ENCODE data around the gene TMPRSS6. TPM values are rescaled to one million over a fixed set of nuclear protein-coding genes. Genes with fewer than 3 reads are reported as not detected.

The TMPRSS6 gene
- total and polyA plus RNA-seq, 4 donors, result 0.09 to 1.0 (median 0.69) TPM

GRCh38 chr22:37062376-37062675 is 47.2 kb downstream of the TMPRSS6 start:
- TF ChIP-seq CTCF (IDR thresholded peaks at IDR 0.05; ENCODE audit: control extremely low read depth, extremely low read depth), result no peak
- Histone ChIP-seq H3K4me3 (no peak overlapping the region), H3K27ac (ENCODE audit: low read depth in 1 of 2, low read length in 1 of 2) (no peak overlapping the region), H3K27me3 (ENCODE audit: control insufficient read depth in 3 of 3, insufficient read depth in 3 of 3, low read length in 2 of 3) (no peaks in the 10 kb centered on the region), H3K4me1 (ENCODE audit: control insufficient read depth in 5 of 5, insufficient read depth in 5 of 5, low read length in 5 of 5) (peaks cover 0 to 8% (median 0%) of the 10 kb centered on the region in 5 donors), H3K36me3 (ENCODE audit: control insufficient read depth in 4 of 4, insufficient read depth in 4 of 4, low read length in 4 of 4) (peaks cover 0 to 19% (median 3%) of the 10 kb centered on the region in 4 donors), H3K9me3 (ENCODE audit: control insufficient read depth in 4 of 4, insufficient read depth in 3 of 4, low read length in 3 of 4) (no peaks in the 10 kb centered on the region), H3K9ac (ENCODE audit: insufficient read depth in 1 of 2, low read length in 2 of 2) (no peak overlapping the region)
- ATAC-seq (ENCODE audit: insufficient read depth, low FRiP score) (no peak), DNase-seq (no peak)
- WGBS, 2 donors, result 68 to 71% methylated on average over 7 of the region's 7 CpGs

DNA sequence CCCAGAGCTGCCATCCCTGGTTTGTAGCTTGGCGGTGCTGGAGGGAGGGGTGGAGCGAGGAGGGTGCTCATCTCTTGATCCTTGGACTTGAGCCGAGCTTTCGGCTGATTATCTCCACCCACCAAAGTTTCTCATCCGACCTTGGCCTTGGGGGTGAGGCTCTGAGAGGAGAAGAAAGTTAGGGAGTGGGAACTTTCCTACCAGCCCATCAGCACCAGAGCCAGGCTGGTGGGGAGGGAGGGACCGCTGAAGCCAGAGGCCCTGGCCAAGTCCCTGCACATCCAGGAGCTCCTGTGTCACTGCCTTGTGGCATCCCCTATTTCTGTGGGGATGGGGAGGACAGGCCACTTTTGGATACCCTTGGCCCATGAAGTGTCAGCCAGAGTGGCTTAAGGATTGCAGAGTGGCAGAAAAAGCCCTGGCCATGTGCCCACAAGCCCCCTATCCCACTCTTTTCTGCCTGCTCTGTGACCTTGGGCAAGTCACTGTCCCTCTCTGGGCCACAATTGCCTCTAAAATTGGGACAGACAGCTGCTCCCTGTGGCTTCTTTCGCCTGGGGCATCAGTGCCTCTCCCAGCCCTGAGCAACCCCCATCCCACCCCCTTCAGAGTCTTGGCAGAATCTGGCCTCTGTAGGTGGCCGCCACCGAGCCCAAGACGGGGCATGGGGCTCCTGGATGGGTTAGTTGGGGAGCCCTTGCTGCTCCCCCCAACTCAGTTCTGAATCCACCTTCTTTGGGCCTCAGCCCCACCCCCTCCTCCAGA is 47.7 kb downstream of the TMPRSS6 start:
- no peaks in the 10 kb centered on the region for H3K9me3 ChIP-seq (ENCODE audit: control insufficient read depth in 4 of 4, insufficient read depth in 3 of 4, low read length in 3 of 4)
- no peak for ATAC-seq (ENCODE audit: insufficient read depth, low FRiP score)
- H3K4me3 ChIP-seq, result no peak overlapping the region
- 90 to 95% methylated on average over 10 of the region's 10 CpGs for WGBS, 2 donors
- DNase-seq, result no peak
- H3K9ac ChIP-seq (ENCODE audit: insufficient read depth in 1 of 2, low read length in 2 of 2), result no peak overlapping the region
- peaks cover 0 to 8% (median 0%) of the 10 kb centered on the region in 5 donors for H3K4me1 ChIP-seq (ENCODE audit: control insufficient read depth in 5 of 5, insufficient read depth in 5 of 5, low read length in 5 of 5)
- no peak overlapping the region for H3K27ac ChIP-seq (ENCODE audit: low read depth in 1 of 2, low read length in 1 of 2)
- peaks cover 0 to 22% (median 5%) of the 10 kb centered on the region in 4 donors for H3K36me3 ChIP-seq (ENCODE audit: control insufficient read depth in 4 of 4, insufficient read depth in 4 of 4, low read length in 4 of 4)
- no peak for TF ChIP-seq CTCF (IDR thresholded peaks at IDR 0.05; ENCODE audit: control extremely low read depth, extremely low read depth)
- no peaks in the 10 kb centered on the region for H3K27me3 ChIP-seq (ENCODE audit: control insufficient read depth in 3 of 3, insufficient read depth in 3 of 3, low read length in 2 of 3)

DNA sequence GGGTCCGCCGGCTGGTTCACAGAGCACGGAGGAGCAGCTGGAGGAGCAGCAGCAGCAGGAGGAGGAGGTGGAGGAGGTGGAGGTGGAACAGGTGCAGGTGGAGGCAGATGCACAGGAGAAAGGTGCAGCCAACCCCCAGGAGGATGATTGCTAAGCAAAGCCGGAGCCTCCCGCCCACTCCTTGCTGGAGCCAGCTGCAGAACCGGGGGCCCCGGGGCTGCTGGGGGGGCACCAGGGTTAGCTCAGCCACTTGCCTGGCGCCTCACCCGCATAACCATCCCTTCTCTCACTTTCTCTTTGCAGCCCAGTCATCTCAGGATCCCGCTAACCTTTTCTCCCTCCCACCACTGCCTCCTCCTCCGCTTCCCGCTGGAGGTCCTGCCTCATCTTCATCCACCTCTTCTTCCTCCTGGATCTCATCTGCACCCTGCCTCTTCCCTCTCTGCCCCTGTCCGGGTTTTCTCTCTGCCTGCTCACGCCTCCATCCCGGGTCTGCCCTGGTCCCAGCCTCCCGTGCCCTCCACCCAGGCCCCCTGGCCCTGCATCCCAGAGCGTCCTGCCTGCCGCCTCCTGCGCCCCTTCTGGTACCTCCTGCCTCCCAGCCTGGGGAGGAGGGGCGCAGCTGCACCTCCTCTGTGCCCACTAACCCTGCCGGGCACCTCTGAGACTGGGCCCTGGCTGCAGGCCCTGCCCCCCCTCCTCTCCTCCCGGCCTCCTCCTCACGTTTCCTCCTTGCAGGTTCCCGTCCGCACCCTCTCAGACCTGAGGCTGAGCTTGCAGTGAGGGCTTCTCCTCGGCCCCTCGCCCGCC is 48.5 kb downstream of the TMPRSS6 start:
- WGBS, 2 donors, result 84 to 93% methylated on average over 26 to 28 of the region's 28 CpGs
- Histone ChIP-seq H3K36me3 (ENCODE audit: control insufficient read depth in 4 of 4, insufficient read depth in 4 of 4, low read length in 4 of 4) (peaks cover 0 to 28% (median 7%) of the 10 kb centered on the region in 4 donors), H3K9ac (ENCODE audit: insufficient read depth in 1 of 2, low read length in 2 of 2) (no peak overlapping the region), H3K27me3 (ENCODE audit: control insufficient read depth in 3 of 3, insufficient read depth in 3 of 3, low read length in 2 of 3) (no peaks in the 10 kb centered on the region), H3K27ac (ENCODE audit: low read depth in 1 of 2, low read length in 1 of 2) (no peak overlapping the region), H3K9me3 (ENCODE audit: control insufficient read depth in 4 of 4, insufficient read depth in 3 of 4, low read length in 3 of 4) (no peaks in the 10 kb centered on the region), H3K4me1 (ENCODE audit: control insufficient read depth in 5 of 5, insufficient read depth in 5 of 5, low read length in 5 of 5) (peaks cover 0 to 8% (median 0%) of the 10 kb centered on the region in 5 donors), H3K4me3 (no peak overlapping the region)
- no peak for ATAC-seq (ENCODE audit: insufficient read depth, low FRiP score)
- DNase-seq, result no peak
- no peak for TF ChIP-seq CTCF (IDR thresholded peaks at IDR 0.05; ENCODE audit: control extremely low read depth, extremely low read depth)
